Spleen (tissue), 11 donors: ENCODE results near the gene FHIT. TPM values are rescaled to one million over a fixed set of nuclear protein-coding genes. Genes with fewer than 3 reads are reported as not detected.

Experiments
- DNase-seq: peaks from one replicate; pipeline ENCODE4 v3.0.0-alpha.2; 2020
- H3K27ac ChIP-seq, 8 donors: fragments of 200-600 bp; sonication (generic) in 7 of 8; 1 replicate in 4 of 8; 2 replicates in 4 of 8; pipeline versions ENCODE4 v1.5.0 to v1.8.0; 2016 to 2021; ENCODE audit warnings: inconsistent platforms in 4 of 8, mild to moderate bottlenecking in 4 of 8, moderate library complexity in 1 of 8
- H3K27me3 ChIP-seq, 7 donors: fragments of 200-600 bp; sonication (generic) in 6 of 7; replicated peaks in 1 of 7; 1 replicate in 4 of 7; 2 replicates in 3 of 7; pipeline versions ENCODE4 v1.5.0 to v1.8.0; 2016 to 2021; ENCODE audit warnings: inconsistent platforms in 3 of 7, mild to moderate bottlenecking in 1 of 7
- H3K36me3 ChIP-seq, 6 donors: fragments of 200-600 bp; sonication (generic) in 5 of 6; 1 replicate in 4 of 6; 2 replicates in 2 of 6; pipeline versions ENCODE4 v1.5.0 to v1.8.0; 2016 to 2021; ENCODE audit warnings: inconsistent platforms in 2 of 6
- H3K4me1 ChIP-seq, 6 donors: fragments of 200-600 bp; sonication (generic) in 5 of 6; 1 replicate in 3 of 6; 2 replicates in 3 of 6; pipeline versions ENCODE4 v1.5.0 to v1.8.0; 2016 to 2021; ENCODE audit warnings: inconsistent platforms in 3 of 6
- H3K4me3 ChIP-seq, 8 donors: fragments of 200-600 bp; sonication (generic) in 7 of 8; 1 replicate in 4 of 8; 2 replicates in 4 of 8; pipeline versions ENCODE4 v1.5.0 to v1.8.0; 2016 to 2021; ENCODE audit warnings: inconsistent platforms in 4 of 8, mild to moderate bottlenecking in 4 of 8, moderate library complexity in 2 of 8
- H3K9me3 ChIP-seq, 8 donors: fragments of 200-600 bp; sonication (generic) in 7 of 8; 1 replicate in 4 of 8; 2 replicates in 4 of 8; pipeline versions ENCODE4 v1.5.0 to v1.8.0; 2016 to 2021; ENCODE audit warnings: inconsistent platforms in 4 of 8
- CTCF ChIP-seq, 11 experiments: fragments of 200-600 bp in 7 of 11; fragments of 450-650 bp in 4 of 11; sonication (generic) in 4 of 11; IDR thresholded peaks in 8 of 11; conservative IDR thresholded peaks in 3 of 11; 1 replicate in 7 of 11; 2 replicates in 4 of 11; pipeline versions ENCODE4 v1.4.0 to v1.8.0; 2016 to 2021; ENCODE audit warnings: antibody characterized with exemption in 11 of 11, inconsistent platforms in 4 of 11, mild to moderate bottlenecking in 1 of 11
- POLR2A ChIP-seq, 3 donors: fragments of 450-650 bp; IDR thresholded peaks; one replicate each; pipeline ENCODE4 v1.5.1; 2017; ENCODE audit warnings: antibody characterized with exemption in 3 of 3, mild to moderate bottlenecking in 1 of 3
- POLR2AphosphoS5 ChIP-seq, 3 donors: sonication (generic); formaldehyde crosslinking; IDR thresholded peaks; one replicate each; pipeline ENCODE4 v1.5.1; 2017; ENCODE audit warnings: antibody characterized with exemption in 3 of 3
- WGBS, 5 donors: extraction: QIAGEN DNeasy Blood & Tissue Kit in 3 of 5; methylation state at CpG; one replicate each; pipeline versions ENCODE4 v1.1.5 to v1.1.7; 2013 to 2018; 5-methylcytosine and 5-hydroxymethylcytosine counted together
- intact Hi-C: fragments of 100-400 bp; cut with DNase I; formaldehyde crosslinking; loops from one replicate; pipeline ENCODE4 v1.15.0; 2023; ENCODE audit warnings: low total_unique reads
- polyA plus RNA-seq, 3 donors: library from polyadenylated mRNA; stranded (reverse); fragments of 200-250 nt; gene quantifications; one replicate each; pipeline ENCODE4 v1.2.1, GENCODE V29; 2013
- total RNA-seq, 7 donors: library from RNA; depleted of rRNA in 3 of 7; stranded (reverse); fragments of >200 nt in 3 of 7; fragmentation: NEBNext Ultra II Directional in 4 of 7; extraction: Animal tissue kit (Norgen Biotek cat#: 25700) in 4 of 7; gene quantifications; one replicate each; pipeline versions ENCODE4 v1.1.0 to v1.2.1, GENCODE V29; 2016 to 2021
- donor health status: healthy with polysubstance abuse.
- donor health status: DM: no; HTN: no; CAD: no; lungs with moderate emphysema.
- donor health status: DM: no; HTN: no; CAD: no.
- donor health status: Bipolar disorder and iron deficiency.
- donor health status: healthy.
- donor health status: DM: no; HTN: no; CAD: no.
- donor health status: DM: yes; HTN: yes; CAD: no.

Gene FHIT
- total and polyA plus RNA-seq, 10 donors = 4.1 to 23.1 (median 12.2) TPM

- Histone ChIP-seq H3K9me3 (peaks cover 0 to 27% (median 0%) of the 10 kb centered on the region in 8 donors), H3K27ac (no peak overlapping the region), H3K27me3 (no peaks in the 10 kb centered on the region), H3K36me3 (no peaks in the 10 kb centered on the region), H3K4me1 (no peaks in the 10 kb centered on the region), H3K4me3 (no peak overlapping the region)
- TF ChIP-seq CTCF (IDR thresholded peaks at IDR 0.05 in 8 of 11, conservative IDR thresholded peaks at IDR 0.05 in 3 of 11) = no peak
- WGBS, 5 donors = 84 to 95% (median 91%) methylated on average over 3 of the region's 3 CpGs
- DNase-seq = no peak
- intact Hi-C loops = no loop called here
These were observed 264.7 kb downstream of the FHIT start for GRCh38 chr3:60986552-60986951.

GRCh38 chr3:60983906-60984305 lies 267.3 kb downstream of the FHIT start:
- intact Hi-C loops = no loop called here
- Histone ChIP-seq H3K27me3 (no peaks in the 10 kb centered on the region), H3K4me1 (peaks cover 0 to 9% (median 0%) of the 10 kb centered on the region in 6 donors), H3K9me3 (peaks cover 0 to 27% (median 0%) of the 10 kb centered on the region in 8 donors), H3K36me3 (no peaks in the 10 kb centered on the region), H3K27ac (no peak overlapping the region), H3K4me3 (no peak overlapping the region)
- WGBS, 5 donors = 83 to 98% (median 95%) methylated on average over 1 of the region's 1 CpG
- TF ChIP-seq POLR2A (IDR thresholded peaks at IDR 0.05) (no peak), POLR2AphosphoS5 (IDR thresholded peaks at IDR 0.05) (no peak), CTCF (IDR thresholded peaks at IDR 0.05 in 8 of 11, conservative IDR thresholded peaks at IDR 0.05 in 3 of 11) (no peak)
- DNase-seq = no peak

GRCh38 chr3:60980342-60980692 lies 270.9 kb downstream of the FHIT start:
- Histone ChIP-seq H3K4me1 (peaks cover 0 to 9% (median 0%) of the 10 kb centered on the region in 6 donors), H3K4me3 (no peak overlapping the region), H3K9me3 (peaks cover 0 to 8% (median 0%) of the 10 kb centered on the region in 8 donors), H3K27ac (no peak overlapping the region), H3K36me3 (no peaks in the 10 kb centered on the region), H3K27me3 (no peaks in the 10 kb centered on the region)
- WGBS, 5 donors = 0 to 64% (median 27%) methylated on average over 1 of the region's 1 CpG
- TF ChIP-seq POLR2A (IDR thresholded peaks at IDR 0.05) (no peak), CTCF (IDR thresholded peaks at IDR 0.05 in 8 of 11, conservative IDR thresholded peaks at IDR 0.05 in 3 of 11) (no peak), POLR2AphosphoS5 (IDR thresholded peaks at IDR 0.05) (no peak)
- intact Hi-C loops = no loop called here
- DNase-seq = no peak

- no peaks in the 10 kb centered on the region for H3K27me3 ChIP-seq
- peaks cover 0 to 7% (median 0%) of the 10 kb centered on the region in 8 donors for H3K9me3 ChIP-seq
- H3K4me3 ChIP-seq = no peak overlapping the region
- no peak for DNase-seq
- no peaks in the 10 kb centered on the region for H3K36me3 ChIP-seq
- H3K4me1 ChIP-seq = peaks cover 0 to 9% (median 0%) of the 10 kb centered on the region in 6 donors
- TF ChIP-seq POLR2AphosphoS5 (IDR thresholded peaks at IDR 0.05) = no peak
- TF ChIP-seq CTCF (IDR thresholded peaks at IDR 0.05 in 8 of 11, conservative IDR thresholded peaks at IDR 0.05 in 3 of 11) = no peak
- TF ChIP-seq POLR2A (IDR thresholded peaks at IDR 0.05) = no peak
- H3K27ac ChIP-seq = no peak overlapping the region
- intact Hi-C loops = no loop called here
- 32 to 60% (median 58%) methylated on average over 6 of the region's 6 CpGs for WGBS, 5 donors
These were observed 271.6 kb downstream of the FHIT start for GRCh38 chr3:60979461-60980341.
